ENCODE measurements around the gene WDR4.

- TF ChIP-seq CTCF (IDR thresholded peaks at IDR 0.05), result no peak
- TF ChIP-seq POLR2A (IDR thresholded peaks at IDR 0.05), result no peak
Observed at GRCh38 chr21:42903817-42904216, 24.5 kb upstream of the WDR4 start.
